ENCODE data around the gene MT4. TPM values are rescaled to one million over a fixed set of nuclear protein-coding genes. Genes with fewer than 3 reads are reported as not detected.

Gene MT4
- total and polyA plus RNA-seq, 2 of the 4 experiments (the other 2 are of a cell fraction): not detected

DNA sequence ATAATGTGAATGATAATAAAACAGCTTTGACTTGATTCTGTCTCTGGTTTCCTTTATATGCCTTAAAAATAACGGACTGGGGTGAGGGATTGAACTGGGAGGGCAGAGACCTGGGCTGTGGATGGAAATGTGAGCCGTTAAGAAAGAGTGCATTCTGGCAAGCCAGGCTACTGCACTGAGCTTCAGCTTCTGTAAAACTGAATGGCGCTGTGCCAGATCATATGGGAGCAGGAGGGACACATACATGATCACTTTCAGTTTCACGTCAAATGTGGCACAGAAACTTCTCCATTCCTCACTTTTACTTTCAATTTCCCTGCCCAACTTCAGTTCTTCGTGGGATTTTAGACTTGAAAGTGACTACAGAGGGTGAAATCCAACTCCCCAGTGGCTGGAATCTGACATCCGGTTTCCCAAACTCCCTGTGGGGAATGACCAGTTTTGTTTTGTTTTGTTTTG, 44.6 kb downstream of the MT4 start:
- DNase-seq (peak; percentile 92), ATAC-seq (ENCODE audit: low read depth) (peak; percentile 7)
- WGBS, 2 experiments (ENCODE audit: extremely low coverage in 2 of 2, insufficient read length in 1 of 2): 0% methylated on average over 2 of the region's 6 CpGs; no CpG with 5 or more reads in 1 of the 2 experiments
- Histone ChIP-seq H3K18ac (ENCODE audit: low read depth, low read length) (peak overlapping the region; percentile 40), H3K9me3 (ENCODE audit: control insufficient read depth, insufficient read depth, low read length) (no peaks in the 10 kb centered on the region), H3K14ac (replicated peaks; ENCODE audit: low read depth, low read length) (peak overlapping the region; percentile 82), H2BK120ac (ENCODE audit: low read depth, low read length) (peak overlapping the region; percentile 92), H2AK5ac (ENCODE audit: low read depth, low read length) (peak overlapping the region; percentile 91), H3K4me2 (ENCODE audit: low read depth, low read length) (peak overlapping the region; percentile 78), H2BK5ac (ENCODE audit: low read depth, low read length, poor library complexity, severe bottlenecking) (peak overlapping the region; percentile 98), H3K79me1 (ENCODE audit: low read depth in 1 of 2, low read length in 2 of 2) (peaks cover 2 to 53% of the 10 kb centered on the region in 2 experiments; a peak in 3 of 4 replicates), H2AK9ac (replicated peaks; ENCODE audit: low read depth, low read length, poor library complexity) (peak overlapping the region; percentile 83), H2AFZ (replicated peaks; ENCODE audit: low read length, poor library complexity) (peak overlapping the region; percentile 54), H3K27ac (ENCODE audit: insufficient read depth, low read length) (peak overlapping the region; percentile 63), H3K4me1 (ENCODE audit: control insufficient read depth, insufficient read depth, low read length) (peaks cover 30% of the 10 kb centered on the region), H3K9ac (ENCODE audit: low read depth, low read length) (peak overlapping the region; percentile 65), H3K56ac (ENCODE audit: extremely low read depth, insufficient read depth, low read length) (peak overlapping the region; percentile 78), H2BK15ac (ENCODE audit: low read depth, low read length) (peak overlapping the region; percentile 63), H3K27me3 (ENCODE audit: control insufficient read depth, insufficient read depth, low read length) (no peaks in the 10 kb centered on the region), H2BK20ac (ENCODE audit: low read depth, low read length) (peak overlapping the region; percentile 74), H4K91ac (ENCODE audit: insufficient read depth, low read depth, low read length) (peak overlapping the region; percentile 83), H3K23ac (ENCODE audit: low read depth, low read length) (peak overlapping the region; percentile 98), H4K20me1 (ENCODE audit: insufficient read depth, low read length) (peaks cover 11% of the 10 kb centered on the region), H3K36me3 (ENCODE audit: control insufficient read depth, insufficient read depth, low read length) (no peaks in the 10 kb centered on the region), H3K4ac (ENCODE audit: low read depth, low read length) (peak overlapping the region; percentile 92), H3K9me1 (ENCODE audit: insufficient read depth, low read length) (peaks cover 22% of the 10 kb centered on the region), H4K5ac (ENCODE audit: low read depth, low read length) (peak overlapping the region; percentile 12; the same call in 1 of the 2 replicates), H3K4me3 (ENCODE audit: insufficient read depth, low read depth, low read length) (peak overlapping the region; percentile 72), H4K8ac (ENCODE audit: low read depth in 2 of 2, low read length in 2 of 2) (peak overlapping the region; percentile 36 to 81)
- peak; percentile 5; the same call in 1 of the 2 replicates for TF ChIP-seq RAD21 (IDR thresholded peaks at IDR 0.05; ENCODE audit: low read length)
- no peak; the same call in 1 of the 2 replicates for TF ChIP-seq FOS (IDR thresholded peaks at IDR 0.05; ENCODE audit: low read depth, low read length)
- TF ChIP-seq POLR2A (IDR thresholded peaks at IDR 0.05; ENCODE audit: low read depth, low read length): no peak
- 0 out of 2 replicates have a peak, but pooled peaks have one; percentile 23 for TF ChIP-seq CEBPB (IDR thresholded peaks at IDR 0.05; ENCODE audit: low read depth, low read length)
- no peak for TF ChIP-seq MXI1 (IDR thresholded peaks at IDR 0.05; ENCODE audit: borderline replicate concordance, low read depth, low read length)
- TF ChIP-seq RCOR1 (IDR thresholded peaks at IDR 0.05; ENCODE audit: insufficient replicate concordance, low read length): no peak
- no peak for TF ChIP-seq CHD1 (IDR thresholded peaks at IDR 0.05; ENCODE audit: low read depth, low read length)
- 0 out of 2 replicates have a peak, but pooled peaks have one; percentile 1 for TF ChIP-seq NFE2L2 (IDR thresholded peaks at IDR 0.05; ENCODE audit: low read depth, low read length)
- TF ChIP-seq RFX5 (IDR thresholded peaks at IDR 0.05; ENCODE audit: low read depth, low read length): no peak
- TF ChIP-seq, protein P1, sequence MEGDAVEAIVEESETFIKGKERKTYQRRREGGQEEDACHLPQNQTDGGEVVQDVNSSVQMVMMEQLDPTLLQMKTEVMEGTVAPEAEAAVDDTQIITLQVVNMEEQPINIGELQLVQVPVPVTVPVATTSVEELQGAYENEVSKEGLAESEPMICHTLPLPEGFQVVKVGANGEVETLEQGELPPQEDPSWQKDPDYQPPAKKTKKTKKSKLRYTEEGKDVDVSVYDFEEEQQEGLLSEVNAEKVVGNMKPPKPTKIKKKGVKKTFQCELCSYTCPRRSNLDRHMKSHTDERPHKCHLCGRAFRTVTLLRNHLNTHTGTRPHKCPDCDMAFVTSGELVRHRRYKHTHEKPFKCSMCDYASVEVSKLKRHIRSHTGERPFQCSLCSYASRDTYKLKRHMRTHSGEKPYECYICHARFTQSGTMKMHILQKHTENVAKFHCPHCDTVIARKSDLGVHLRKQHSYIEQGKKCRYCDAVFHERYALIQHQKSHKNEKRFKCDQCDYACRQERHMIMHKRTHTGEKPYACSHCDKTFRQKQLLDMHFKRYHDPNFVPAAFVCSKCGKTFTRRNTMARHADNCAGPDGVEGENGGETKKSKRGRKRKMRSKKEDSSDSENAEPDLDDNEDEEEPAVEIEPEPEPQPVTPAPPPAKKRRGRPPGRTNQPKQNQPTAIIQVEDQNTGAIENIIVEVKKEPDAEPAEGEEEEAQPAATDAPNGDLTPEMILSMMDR (conservative IDR thresholded peaks at IDR 0.05; ENCODE audit: low read depth, low read length): 0 out of 2 replicates have a peak, but pooled peaks have one; percentile 24
- ChIA-PET POLR2A (ENCODE audit: unreplicated experiment) (no interaction called here), CTCF (no interaction called here)
- dilution Hi-C loops (cut with HindIII; ENCODE audit: low sequenced_read_pairs, unreplicated experiment): no loop called here
- intact Hi-C loops (cut with micrococcal nuclease): loop anchor here (2.0 to 10.0 kb wide), 4 partner anchors 17 to 255 kb away; partner anchors contain the start of gene MT1X
- in situ Hi-C loops (cut with MboI; ENCODE audit: low sequenced_read_pairs): no loop called here
- BruUV-seq (replicated peaks): no TSS peak

All from IMR-90 (cell line).